ENCODE measurements around the gene CDKAL1. TPM values are rescaled to one million over a fixed set of nuclear protein-coding genes. Genes with fewer than 3 reads are reported as not detected.

Gene CDKAL1
- total RNA-seq, 1 experiment from 2014 or later, result 20.6 TPM

- Mint-ChIP-seq H3K27me3 (ENCODE audit: low read depth) (no peaks in the 10 kb centered on the region), H3K9me3 (no peaks in the 10 kb centered on the region), H3K27ac (no peak overlapping the region), H3K4me1 (peaks cover 34% of the 10 kb centered on the region), H3K4me3 (no peak overlapping the region), H3K36me3 (no peaks in the 10 kb centered on the region)
- TF ChIP-seq OVOL2 (CRISPR knock-in tag; IDR thresholded peaks at IDR 0.05; ENCODE audit: borderline replicate concordance), result no peak
- TF ChIP-seq NR3C1 (CRISPR knock-in tag; conservative IDR thresholded peaks at IDR 0.05; ENCODE audit: low read depth), result no peak
- no peak for TF ChIP-seq CBFB (CRISPR knock-in tag; IDR thresholded peaks at IDR 0.05; ENCODE audit: low read depth)
- no peak for TF ChIP-seq RELA (CRISPR knock-in tag; IDR thresholded peaks at IDR 0.05; ENCODE audit: borderline replicate concordance)
- TF ChIP-seq FOXJ3 (CRISPR knock-in tag; IDR thresholded peaks at IDR 0.05; ENCODE audit: borderline replicate concordance), result no peak
- no peak for TF ChIP-seq SMAD3 (CRISPR knock-in tag; IDR thresholded peaks at IDR 0.05; ENCODE audit: borderline replicate concordance)
- TF ChIP-seq CREM (CRISPR knock-in tag; IDR thresholded peaks at IDR 0.05), result no peak
- TF ChIP-seq GTF2I (CRISPR knock-in tag; conservative IDR thresholded peaks at IDR 0.05), result no peak
- no peak for TF ChIP-seq CREB1 (CRISPR knock-in tag; IDR thresholded peaks at IDR 0.05)
- no peak for TF ChIP-seq IRF1 (CRISPR knock-in tag; IDR thresholded peaks at IDR 0.05)
- TF ChIP-seq IRF2 (CRISPR knock-in tag; IDR thresholded peaks at IDR 0.05; ENCODE audit: borderline replicate concordance, low read depth), result no peak
- no peak for TF ChIP-seq FOXK1 (CRISPR knock-in tag; IDR thresholded peaks at IDR 0.05)
- TF ChIP-seq USF2 (CRISPR knock-in tag; IDR thresholded peaks at IDR 0.05), result no peak
- no peak for TF ChIP-seq MXD4 (CRISPR knock-in tag; IDR thresholded peaks at IDR 0.05; ENCODE audit: borderline replicate concordance)
- no peak for TF ChIP-seq KAT7 (CRISPR knock-in tag; IDR thresholded peaks at IDR 0.05; ENCODE audit: borderline replicate concordance)
- no peak for DNase-seq (ENCODE audit: low spot score)
- no peak for ATAC-seq
- POLR2A ChIA-PET, result no interaction called here
- CTCF ChIA-PET, result no interaction called here
Measured at GRCh38 chr6:20661721-20662120, 127.5 kb downstream of the CDKAL1 start.

- ATAC-seq (no peak), DNase-seq (ENCODE audit: low spot score) (no peak)
- H3K4me3 Mint-ChIP-seq, result no peak overlapping the region
- TF ChIP-seq SP1 (CRISPR knock-in tag; conservative IDR thresholded peaks at IDR 0.05) (no peak), ZMAT4 (CRISPR knock-in tag; IDR thresholded peaks at IDR 0.05) (no peak), AR (CRISPR knock-in tag; IDR thresholded peaks at IDR 0.05) (no peak), JUN (CRISPR knock-in tag; IDR thresholded peaks at IDR 0.05) (no peak), ZNF317 (CRISPR knock-in tag; IDR thresholded peaks at IDR 0.05; ENCODE audit: borderline replicate concordance, low read depth) (no peak), ZNF532 (CRISPR knock-in tag; IDR thresholded peaks at IDR 0.05; ENCODE audit: borderline replicate concordance) (no peak), STAT6 (CRISPR knock-in tag; conservative IDR thresholded peaks at IDR 0.05; ENCODE audit: low read depth) (no peak), E2F5 (CRISPR knock-in tag; IDR thresholded peaks at IDR 0.05) (no peak)
- H3K9me3 Mint-ChIP-seq, result no peaks in the 10 kb centered on the region
- CTCF ChIA-PET, result no interaction called here
- H3K27me3 Mint-ChIP-seq (ENCODE audit: low read depth), result no peaks in the 10 kb centered on the region
- no peaks in the 10 kb centered on the region for H3K36me3 Mint-ChIP-seq
- peaks cover 47% of the 10 kb centered on the region for H3K4me1 Mint-ChIP-seq
- no peak overlapping the region for H3K27ac Mint-ChIP-seq
- POLR2A ChIA-PET, result no interaction called here
Measured at GRCh38 chr6:20664250-20664649, 130.0 kb downstream of the CDKAL1 start.
